A549 (cell line): ENCODE data around the gene SLC12A7.

Experiments used
- CBX8 ChIP-seq: fragments of 200-600 bp; sonication (generic); IDR thresholded peaks from 2 replicates; pipeline ENCODE4 v1.6.1; 2016
- CEBPB ChIP-seq, 2 experiments: fragments of >200 bp in 1 of 2; sonication (Bioruptor Twin) in 1 of 2; formaldehyde crosslinking in 1 of 2; IDR thresholded peaks; 2 replicates each; pipeline ENCODE4 v1.6.1; 2012 to 2016
- ESRRA ChIP-seq: fragments of 150-350 bp; IDR thresholded peaks from 2 replicates; pipeline ENCODE4 v1.6.1; 2014; ENCODE audit warnings: mild to moderate bottlenecking, low read length, borderline replicate concordance
- JUNB ChIP-seq: fragments of >200 bp; sonication (Bioruptor Twin); formaldehyde crosslinking; IDR thresholded peaks from 2 replicates; pipeline ENCODE4 v1.6.1; 2016
- POLR2A ChIP-seq: IDR thresholded peaks from 2 replicates; pipeline ENCODE4 v1.6.1; 2012; ENCODE audit warnings: mild to moderate bottlenecking, low read length
- RARB ChIP-seq: fragments of 250-450 bp; sonication (Bioruptor Pico); IDR thresholded peaks from 2 replicates; pipeline ENCODE4 v1.8.0; 2021; ENCODE audit warnings: mild to moderate bottlenecking, moderate library complexity
- REST ChIP-seq: fragments of 200-600 bp; sonication (generic); IDR thresholded peaks from 2 replicates; pipeline ENCODE4 v1.6.1; 2016; ENCODE audit warnings: antibody characterized with exemption, mild to moderate bottlenecking, moderate library complexity
- RFX5 ChIP-seq: fragments of 450-650 bp; IDR thresholded peaks from 2 replicates; pipeline ENCODE4 v1.7.1; 2014; ENCODE audit warnings: antibody characterized with exemption, mild to moderate bottlenecking, moderate library complexity
- SMC3 ChIP-seq: fragments of >200 bp; sonication (Bioruptor Twin); formaldehyde crosslinking; IDR thresholded peaks from 3 replicates; pipeline ENCODE4 v1.6.1; 2018; ENCODE audit warnings: inconsistent platforms
- ZC3H11A ChIP-seq: fragments of 450-650 bp; IDR thresholded peaks from 2 replicates; pipeline ENCODE4 v1.6.1; 2014; ENCODE audit warnings: antibody characterized with exemption, mild to moderate bottlenecking
- ZNF302 ChIP-seq: fragments of 250-450 bp; sonication (Bioruptor Pico); IDR thresholded peaks from 2 replicates; pipeline ENCODE4 v1.9.0; 2021; ENCODE audit warnings: inconsistent platforms, mild to moderate bottlenecking, moderate library complexity
- TF ChIP-seq, protein P1 (sequence below): fragments of >200 bp; sonication (Bioruptor Twin); formaldehyde crosslinking; IDR thresholded peaks from 3 replicates; pipeline ENCODE4 v1.5.1; 2016

GRCh38 chr5:1014781-1015221 is 97.1 kb downstream of the SLC12A7 start:
- TF ChIP-seq, protein P1, sequence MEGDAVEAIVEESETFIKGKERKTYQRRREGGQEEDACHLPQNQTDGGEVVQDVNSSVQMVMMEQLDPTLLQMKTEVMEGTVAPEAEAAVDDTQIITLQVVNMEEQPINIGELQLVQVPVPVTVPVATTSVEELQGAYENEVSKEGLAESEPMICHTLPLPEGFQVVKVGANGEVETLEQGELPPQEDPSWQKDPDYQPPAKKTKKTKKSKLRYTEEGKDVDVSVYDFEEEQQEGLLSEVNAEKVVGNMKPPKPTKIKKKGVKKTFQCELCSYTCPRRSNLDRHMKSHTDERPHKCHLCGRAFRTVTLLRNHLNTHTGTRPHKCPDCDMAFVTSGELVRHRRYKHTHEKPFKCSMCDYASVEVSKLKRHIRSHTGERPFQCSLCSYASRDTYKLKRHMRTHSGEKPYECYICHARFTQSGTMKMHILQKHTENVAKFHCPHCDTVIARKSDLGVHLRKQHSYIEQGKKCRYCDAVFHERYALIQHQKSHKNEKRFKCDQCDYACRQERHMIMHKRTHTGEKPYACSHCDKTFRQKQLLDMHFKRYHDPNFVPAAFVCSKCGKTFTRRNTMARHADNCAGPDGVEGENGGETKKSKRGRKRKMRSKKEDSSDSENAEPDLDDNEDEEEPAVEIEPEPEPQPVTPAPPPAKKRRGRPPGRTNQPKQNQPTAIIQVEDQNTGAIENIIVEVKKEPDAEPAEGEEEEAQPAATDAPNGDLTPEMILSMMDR: no peak
- TF ChIP-seq SMC3 (no peak), CEBPB (IDR thresholded peaks at IDR 0.05) (no peak), RFX5 (no peak), JUNB (no peak), CBX8 (no peak), ZC3H11A (no peak), RARB (no peak), ESRRA (no peak), POLR2A (no peak), REST (no peak), ZNF302 (CRISPR knock-in tag) (no peak)
